Stomach (tissue), 4 donors: ENCODE results near the gene DDIT3.
"Not testable (repeated sequence)": the region's sequence is repeated elsewhere in the genome, so short reads cannot be mapped to it uniquely, and the experiment has no call there.

Experiments used
- POLR2A ChIP-seq, 4 donors: fragments of 450-650 bp; IDR thresholded peaks; one replicate each; pipeline ENCODE4 v1.6.1; 2016; ENCODE audit warnings: antibody characterized with exemption in 4 of 4, control low read depth in 2 of 4, mild to moderate bottlenecking in 1 of 4, moderate library complexity in 1 of 4
- TF ChIP-seq, protein P1 (sequence below), 7 experiments: fragments of 450-650 bp in 4 of 7; fragments of 200-600 bp in 3 of 7; sonication (generic) in 3 of 7; IDR thresholded peaks; one replicate each; pipeline ENCODE4 v1.5.1; 2016 to 2019; ENCODE audit warnings: antibody characterized with exemption in 7 of 7, control low read depth in 2 of 7, mild to moderate bottlenecking in 1 of 7

DNA sequence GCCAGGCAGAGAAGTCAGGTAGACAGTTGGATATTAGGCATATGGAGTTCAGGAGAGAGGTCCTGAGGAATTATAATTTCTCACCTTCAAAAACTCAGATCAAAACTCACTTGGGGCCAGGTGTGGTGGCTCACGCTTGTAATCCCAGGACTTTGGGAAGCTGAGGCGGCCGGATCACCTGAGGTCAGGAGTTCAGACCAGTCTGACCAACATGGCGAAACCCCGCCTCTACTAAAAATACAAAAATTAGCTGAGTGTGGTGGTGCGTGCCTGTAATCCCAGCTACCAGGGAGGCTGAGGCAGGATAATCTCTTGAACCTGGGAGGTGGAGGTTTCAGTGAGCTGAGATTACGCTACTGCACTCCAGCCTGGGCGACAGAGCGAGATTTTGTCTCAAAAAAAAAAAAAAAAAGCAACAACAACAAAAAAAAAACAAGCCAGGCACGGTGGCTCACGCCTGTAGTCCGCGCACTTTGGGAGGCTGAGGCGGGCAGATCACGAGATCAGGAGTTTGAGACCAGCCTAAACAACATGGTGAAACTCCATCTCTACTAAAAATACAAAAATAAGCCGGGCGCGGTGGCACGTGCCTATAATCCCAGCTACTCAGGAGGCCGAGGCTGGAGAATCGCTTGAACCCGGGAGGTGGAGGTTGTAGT lies 17.9 kb downstream of the DDIT3 start:
- TF ChIP-seq POLR2A (IDR thresholded peaks at IDR 0.05) = not testable (repeated sequence)
- TF ChIP-seq, protein P1, sequence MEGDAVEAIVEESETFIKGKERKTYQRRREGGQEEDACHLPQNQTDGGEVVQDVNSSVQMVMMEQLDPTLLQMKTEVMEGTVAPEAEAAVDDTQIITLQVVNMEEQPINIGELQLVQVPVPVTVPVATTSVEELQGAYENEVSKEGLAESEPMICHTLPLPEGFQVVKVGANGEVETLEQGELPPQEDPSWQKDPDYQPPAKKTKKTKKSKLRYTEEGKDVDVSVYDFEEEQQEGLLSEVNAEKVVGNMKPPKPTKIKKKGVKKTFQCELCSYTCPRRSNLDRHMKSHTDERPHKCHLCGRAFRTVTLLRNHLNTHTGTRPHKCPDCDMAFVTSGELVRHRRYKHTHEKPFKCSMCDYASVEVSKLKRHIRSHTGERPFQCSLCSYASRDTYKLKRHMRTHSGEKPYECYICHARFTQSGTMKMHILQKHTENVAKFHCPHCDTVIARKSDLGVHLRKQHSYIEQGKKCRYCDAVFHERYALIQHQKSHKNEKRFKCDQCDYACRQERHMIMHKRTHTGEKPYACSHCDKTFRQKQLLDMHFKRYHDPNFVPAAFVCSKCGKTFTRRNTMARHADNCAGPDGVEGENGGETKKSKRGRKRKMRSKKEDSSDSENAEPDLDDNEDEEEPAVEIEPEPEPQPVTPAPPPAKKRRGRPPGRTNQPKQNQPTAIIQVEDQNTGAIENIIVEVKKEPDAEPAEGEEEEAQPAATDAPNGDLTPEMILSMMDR (IDR thresholded peaks at IDR 0.05) = not testable (repeated sequence)
